ENCODE measurements around the gene CBFA2T3.

The CBFA2T3 gene

DNA sequence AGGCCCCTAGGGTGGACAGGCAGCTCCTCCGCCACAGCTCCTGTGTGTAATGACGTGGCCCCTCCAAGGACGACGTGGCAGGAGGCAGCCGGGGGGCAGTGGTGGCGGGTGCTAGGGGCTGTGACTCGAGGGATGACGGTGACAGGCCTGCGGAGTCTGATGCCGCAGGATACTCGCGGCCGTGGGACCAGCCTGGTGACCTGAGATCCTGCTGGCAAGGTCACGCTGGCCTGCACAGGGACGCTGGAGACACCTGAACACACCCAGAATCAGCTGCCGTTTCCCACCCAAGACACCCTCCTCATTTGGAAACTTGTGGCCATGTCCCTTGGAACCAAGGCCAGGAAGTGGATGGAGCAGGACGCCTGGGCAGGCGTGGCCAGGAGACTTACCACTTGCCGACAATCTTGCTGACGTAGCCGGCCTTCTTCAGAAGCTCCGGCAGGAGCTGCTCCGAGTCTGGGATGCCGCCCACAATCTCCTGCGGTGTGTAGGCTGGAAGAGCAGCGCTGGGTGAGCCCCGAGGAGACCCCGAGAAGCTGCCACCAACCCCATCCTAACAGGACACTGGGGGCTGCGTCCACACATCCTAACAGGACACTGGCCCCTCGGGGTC, 136.3 kb downstream of the CBFA2T3 start:
- no peak for DNase-seq (ENCODE audit: low read depth)
- H3K4me3 ChIP-seq (ENCODE audit: low read length), result no peak overlapping the region
- TF ChIP-seq, protein P1, sequence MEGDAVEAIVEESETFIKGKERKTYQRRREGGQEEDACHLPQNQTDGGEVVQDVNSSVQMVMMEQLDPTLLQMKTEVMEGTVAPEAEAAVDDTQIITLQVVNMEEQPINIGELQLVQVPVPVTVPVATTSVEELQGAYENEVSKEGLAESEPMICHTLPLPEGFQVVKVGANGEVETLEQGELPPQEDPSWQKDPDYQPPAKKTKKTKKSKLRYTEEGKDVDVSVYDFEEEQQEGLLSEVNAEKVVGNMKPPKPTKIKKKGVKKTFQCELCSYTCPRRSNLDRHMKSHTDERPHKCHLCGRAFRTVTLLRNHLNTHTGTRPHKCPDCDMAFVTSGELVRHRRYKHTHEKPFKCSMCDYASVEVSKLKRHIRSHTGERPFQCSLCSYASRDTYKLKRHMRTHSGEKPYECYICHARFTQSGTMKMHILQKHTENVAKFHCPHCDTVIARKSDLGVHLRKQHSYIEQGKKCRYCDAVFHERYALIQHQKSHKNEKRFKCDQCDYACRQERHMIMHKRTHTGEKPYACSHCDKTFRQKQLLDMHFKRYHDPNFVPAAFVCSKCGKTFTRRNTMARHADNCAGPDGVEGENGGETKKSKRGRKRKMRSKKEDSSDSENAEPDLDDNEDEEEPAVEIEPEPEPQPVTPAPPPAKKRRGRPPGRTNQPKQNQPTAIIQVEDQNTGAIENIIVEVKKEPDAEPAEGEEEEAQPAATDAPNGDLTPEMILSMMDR (conservative IDR thresholded peaks at IDR 0.05; ENCODE audit: low read depth, low read length), result no peak

DNA sequence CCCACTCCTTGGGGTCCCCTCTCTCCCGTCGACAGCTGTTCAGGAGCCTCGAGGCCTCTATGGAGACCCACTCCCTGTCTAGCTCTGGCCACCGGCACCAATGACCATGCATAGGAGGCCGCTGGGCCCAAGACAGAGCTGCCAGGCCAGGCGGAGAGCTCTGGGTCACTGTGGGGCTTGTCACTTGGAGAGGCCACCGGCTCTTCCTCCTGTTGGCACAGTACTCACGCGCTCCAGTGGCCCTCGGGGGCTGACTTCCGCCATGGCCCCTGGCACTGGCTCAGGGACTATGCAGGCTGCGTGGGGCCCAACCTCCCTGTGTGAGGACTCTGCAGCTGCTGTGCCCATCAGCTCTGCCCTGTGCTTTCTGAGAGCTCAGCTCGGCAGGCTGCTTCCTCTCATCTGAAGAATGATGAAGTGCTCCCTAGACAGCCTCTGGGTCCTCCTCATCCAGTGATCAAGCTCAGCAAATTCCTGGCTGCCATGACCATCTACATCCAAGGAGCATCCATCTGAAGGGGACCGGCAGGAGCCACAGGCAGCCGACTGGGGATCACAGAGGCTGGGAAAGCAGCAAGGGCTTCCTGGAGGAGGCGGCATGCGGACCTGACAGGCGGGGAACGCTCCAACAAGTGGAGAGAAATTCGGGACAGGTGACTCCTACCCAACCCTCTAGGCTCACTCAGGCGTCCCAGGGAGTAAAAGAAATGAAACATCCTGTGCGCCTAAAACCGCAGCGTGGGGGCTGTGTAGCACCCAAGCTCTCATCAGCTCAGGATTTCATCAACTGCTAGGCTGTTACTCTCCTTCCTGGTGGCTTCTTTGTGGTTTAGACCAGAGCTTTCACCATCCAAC, 137.0 kb downstream of the CBFA2T3 start:
- H3K4me3 ChIP-seq (ENCODE audit: low read length), result no peak overlapping the region

DNA sequence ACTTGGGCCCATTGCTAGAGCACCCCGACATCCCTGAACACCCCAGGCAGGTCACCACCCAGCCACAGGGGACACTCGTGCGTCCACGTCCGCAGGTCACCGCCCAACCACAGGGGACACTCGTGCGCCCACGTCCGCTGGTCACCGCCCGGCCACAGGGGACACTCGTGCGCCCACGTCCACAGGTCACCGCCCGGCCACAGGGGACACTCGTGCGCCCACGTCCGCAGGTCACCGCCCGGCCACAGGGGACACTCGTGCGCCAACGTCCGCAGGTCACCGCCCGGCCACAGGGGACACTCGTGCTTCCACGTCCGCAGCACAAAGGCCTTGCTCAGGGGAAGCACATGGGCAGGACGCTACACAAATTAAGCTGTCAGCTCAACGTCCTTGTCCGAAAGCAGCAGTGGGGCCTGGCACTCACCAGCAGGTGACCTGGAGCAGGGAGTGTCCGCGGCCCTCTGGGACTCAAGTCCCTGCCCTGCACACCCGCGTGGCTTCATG, 137.9 kb downstream of the CBFA2T3 start:
- DNase-seq (ENCODE audit: low read depth), result no peak
- H3K4me3 ChIP-seq (ENCODE audit: low read length), result no peak overlapping the region
- TF ChIP-seq, protein P1 (conservative IDR thresholded peaks at IDR 0.05; ENCODE audit: low read depth, low read length), result no peak

More for the DNA sequence above, 137.0 kb downstream of the CBFA2T3 start:
- TF ChIP-seq, protein P1 (conservative IDR thresholded peaks at IDR 0.05; ENCODE audit: low read depth, low read length), result no peak
- no peak for DNase-seq (ENCODE audit: low read depth)

DNA sequence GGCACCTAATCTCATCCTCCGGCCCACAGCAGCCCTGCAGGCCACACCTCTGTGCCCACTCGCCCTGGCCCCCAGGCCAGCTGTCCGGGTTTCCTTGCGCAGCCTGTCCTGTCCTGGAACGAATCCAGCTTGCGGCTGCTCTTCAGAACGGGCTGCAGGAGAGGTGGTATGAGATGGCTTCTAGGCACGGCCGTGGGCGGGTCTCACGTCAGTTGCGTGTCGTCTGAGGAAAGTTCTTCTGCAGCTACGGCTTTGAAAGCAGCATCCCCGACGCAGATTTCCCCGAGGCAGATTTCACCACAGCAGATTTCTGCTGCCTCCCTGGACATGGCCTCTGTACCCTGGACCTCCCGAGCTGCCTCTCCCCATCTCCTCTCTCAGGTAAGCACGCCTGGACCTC, 138.4 kb downstream of the CBFA2T3 start:
- no peak for DNase-seq (ENCODE audit: low read depth)
- H3K4me3 ChIP-seq (ENCODE audit: low read length), result no peak overlapping the region
- TF ChIP-seq, protein P1 (conservative IDR thresholded peaks at IDR 0.05; ENCODE audit: low read depth, low read length), result no peak

DNA sequence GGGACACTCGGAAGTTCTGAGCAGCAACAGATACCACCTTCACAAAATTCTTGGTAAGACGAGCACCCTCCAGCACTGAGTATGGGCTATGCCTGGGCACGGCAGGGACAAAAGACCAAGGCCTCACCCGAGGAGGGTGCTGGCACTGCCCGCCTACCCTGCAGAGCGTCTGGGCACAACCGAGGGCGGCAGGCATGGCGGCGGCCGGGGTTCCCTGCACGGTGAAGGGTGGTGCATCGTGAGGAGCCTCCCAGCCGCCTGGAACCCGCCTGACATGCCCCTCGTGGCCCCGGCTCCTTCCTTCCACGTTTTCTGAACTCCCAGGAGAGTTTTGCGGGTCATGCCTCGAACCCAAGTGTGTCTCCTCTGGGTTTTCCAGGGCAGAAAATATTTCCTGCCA, 139.2 kb downstream of the CBFA2T3 start:
- H3K4me3 ChIP-seq (ENCODE audit: low read length), result no peak overlapping the region
- no peak for DNase-seq (ENCODE audit: low read depth)
- TF ChIP-seq, protein P1 (conservative IDR thresholded peaks at IDR 0.05; ENCODE audit: low read depth, low read length), result no peak

DNA sequence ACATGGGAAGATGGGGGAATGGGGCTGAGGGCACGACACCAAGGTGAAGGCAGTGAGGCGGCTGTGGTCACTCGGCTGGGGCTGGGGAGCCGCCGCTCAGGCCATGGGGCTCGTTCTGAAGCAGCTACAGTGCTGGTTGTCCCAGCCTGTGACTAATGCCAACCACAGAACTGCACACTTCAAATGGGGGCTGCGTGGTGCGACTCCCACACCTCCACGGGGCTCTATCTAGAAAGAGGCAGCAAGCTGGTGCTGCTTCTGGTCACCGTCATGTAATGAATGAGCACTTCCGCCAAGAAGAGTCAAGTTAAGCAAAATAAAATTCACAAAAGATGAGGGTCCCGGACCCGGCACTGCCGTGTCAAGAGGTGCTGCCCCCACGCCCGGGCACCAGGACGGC, 140.2 kb downstream of the CBFA2T3 start:
- DNase-seq (ENCODE audit: low read depth), result no peak
- TF ChIP-seq, protein P1 (conservative IDR thresholded peaks at IDR 0.05; ENCODE audit: low read depth, low read length), result no peak
- H3K4me3 ChIP-seq (ENCODE audit: low read length), result no peak overlapping the region

Measured in retinal pigment epithelial cell (primary cell).